IMR-90 (cell line): ENCODE results near the gene CLEC11A. TPM values are rescaled to one million over a fixed set of nuclear protein-coding genes. Genes with fewer than 3 reads are reported as not detected.

Source experiments
- ATAC-seq: fragments of 200-7000 bp; cut with Tn5 transposase; 2 replicates; pipeline ENCODE4 v1.9.1; 2020; ENCODE audit warnings: low read depth, mild to moderate bottlenecking, moderate library complexity
- BruUV-seq: library from RNA; stranded (reverse); fragments of 400-500 nt; replicated peaks from 2 replicates; lab custom pipeline; 2021; lab: Mats Ljungman, UMichigan
- CTCF ChIA-PET: fragments of 300-600 bp; formaldehyde crosslinking; extraction: SDS; loops from one replicate; lab custom pipeline; 2021; ENCODE audit warnings: antibody characterized with exemption; lab: Yijun Ruan, JAX
- POLR2A ChIA-PET: fragments of 300-600 bp; sonication (Branson Sonifier 250); formaldehyde crosslinking; loops from one replicate; lab custom pipeline; 2022; ENCODE audit warnings: antibody characterized with exemption; ENCODE audit not compliant: unreplicated experiment; lab: Charles Lee
- DNase-seq: peaks from one replicate; pipeline ENCODE4 v3.0.0; 2013
- H2AFZ ChIP-seq: replicated peaks from 2 replicates; pipeline ENCODE3; 2013; ENCODE audit warnings: low read length, mild to moderate bottlenecking; ENCODE audit not compliant: poor library complexity
- H2AK5ac ChIP-seq: 2 replicates; pipeline ENCODE4 v1.6.1; 2013; ENCODE audit warnings: low read depth, low read length, inconsistent platforms
- H2AK9ac ChIP-seq: replicated peaks from 2 replicates; pipeline ENCODE3; 2013; ENCODE audit warnings: mild to moderate bottlenecking, low read depth, low read length, moderate library complexity; ENCODE audit not compliant: poor library complexity
- H2BK120ac ChIP-seq: 2 replicates; pipeline ENCODE4 v1.6.1; 2013; ENCODE audit warnings: low read depth, low read length, inconsistent platforms
- H2BK15ac ChIP-seq: 3 replicates; pipeline ENCODE4 v1.6.1; 2013; ENCODE audit warnings: low read depth, low read length, inconsistent platforms
- H2BK20ac ChIP-seq: 2 replicates; pipeline ENCODE4 v1.6.1; 2013; ENCODE audit warnings: low read depth, mild to moderate bottlenecking, inconsistent platforms, low read length, moderate library complexity
- H2BK5ac ChIP-seq: 2 replicates; pipeline ENCODE4 v1.6.1; 2013; ENCODE audit warnings: mild to moderate bottlenecking, low read depth, low read length, inconsistent platforms; ENCODE audit not compliant: poor library complexity, severe bottlenecking
- H3K14ac ChIP-seq: replicated peaks from 2 replicates; pipeline ENCODE4 v1.6.1; 2013; ENCODE audit warnings: low read depth, low read length, inconsistent platforms
- H3K18ac ChIP-seq: 2 replicates; pipeline ENCODE4 v1.6.1; 2013; ENCODE audit warnings: low read depth, low read length, control low read depth
- H3K23ac ChIP-seq: 2 replicates; pipeline ENCODE4 v1.6.1; 2013; ENCODE audit warnings: low read depth, low read length, inconsistent platforms
- H3K27ac ChIP-seq: 2 replicates; pipeline ENCODE4 v1.5.1; 2013; ENCODE audit warnings: mild to moderate bottlenecking, control low read depth, low read length; ENCODE audit not compliant: insufficient read depth
- H3K27me3 ChIP-seq: 2 replicates; pipeline ENCODE4 v1.6.1; 2013; ENCODE audit warnings: low read length; ENCODE audit not compliant: control insufficient read depth, insufficient read depth
- H3K36me3 ChIP-seq: 2 replicates; pipeline ENCODE4 v1.6.1; 2013; ENCODE audit warnings: low read length, mixed read lengths; ENCODE audit not compliant: control insufficient read depth, insufficient read depth
- H3K4ac ChIP-seq: 2 replicates; pipeline ENCODE4 v1.6.1; 2013; ENCODE audit warnings: low read depth, low read length, inconsistent platforms
- H3K4me1 ChIP-seq: 2 replicates; pipeline ENCODE4 v1.6.1; 2013; ENCODE audit warnings: low read length, mixed read lengths; ENCODE audit not compliant: control insufficient read depth, insufficient read depth
- H3K4me2 ChIP-seq: 2 replicates; pipeline ENCODE4 v1.6.1; 2013; ENCODE audit warnings: low read depth, mild to moderate bottlenecking, control low read depth, low read length, moderate library complexity
- H3K4me3 ChIP-seq: 2 replicates; pipeline ENCODE4 v1.5.1; 2013; ENCODE audit warnings: low read depth, mild to moderate bottlenecking, control low read depth, low read length, moderate library complexity; ENCODE audit not compliant: insufficient read depth
- H3K56ac ChIP-seq: 2 replicates; pipeline ENCODE4 v1.6.1; 2013; ENCODE audit warnings: low read length, inconsistent platforms; ENCODE audit not compliant: insufficient read depth; ENCODE audit errors: extremely low read depth
- H3K79me1 ChIP-seq, 2 experiments: 2 replicates each; pipeline ENCODE4 v1.6.1; 2013; ENCODE audit warnings: low read length in 2 of 2, inconsistent platforms in 1 of 2, low read depth in 1 of 2
- H3K9ac ChIP-seq: 2 replicates; pipeline ENCODE4 v1.6.1; 2013; ENCODE audit warnings: low read depth, low read length, control low read depth
- H3K9me1 ChIP-seq: 2 replicates; pipeline ENCODE4 v1.6.1; 2013; ENCODE audit warnings: low read length, inconsistent platforms; ENCODE audit not compliant: insufficient read depth
- H3K9me3 ChIP-seq: 2 replicates; pipeline ENCODE4 v1.6.1; 2013; ENCODE audit warnings: low read length; ENCODE audit not compliant: control insufficient read depth, insufficient read depth
- H4K20me1 ChIP-seq: 2 replicates; pipeline ENCODE4 v1.6.1; 2013; ENCODE audit warnings: low read length, inconsistent platforms; ENCODE audit not compliant: insufficient read depth
- H4K5ac ChIP-seq: 2 replicates; pipeline ENCODE4 v1.6.1; 2013; ENCODE audit warnings: mild to moderate bottlenecking, low read depth, low read length, control low read depth
- H4K8ac ChIP-seq, 2 experiments: 2 replicates each; pipeline ENCODE4 v1.6.1; 2013; ENCODE audit warnings: low read depth in 2 of 2, low read length in 2 of 2, control low read depth in 1 of 2, inconsistent platforms in 1 of 2
- H4K91ac ChIP-seq: 2 replicates; pipeline ENCODE4 v1.6.1; 2013; ENCODE audit warnings: low read depth, low read length, inconsistent platforms; ENCODE audit not compliant: insufficient read depth
- BHLHE40 ChIP-seq: fragments of 150-350 bp; IDR thresholded peaks from 2 replicates; pipeline ENCODE4 v1.6.1; 2016; ENCODE audit warnings: mild to moderate bottlenecking, low read depth, low read length
- CEBPB ChIP-seq: IDR thresholded peaks from 2 replicates; pipeline ENCODE4 v1.6.1; 2012; ENCODE audit warnings: low read depth, low read length, improper control_type of control experiment
- CHD1 ChIP-seq: IDR thresholded peaks from 2 replicates; pipeline ENCODE4 v1.6.1; 2012; ENCODE audit warnings: low read depth, low read length, improper control_type of control experiment
- CTCF ChIP-seq: conservative IDR thresholded peaks from 2 replicates; pipeline ENCODE4 v1.5.1; 2012; ENCODE audit warnings: mild to moderate bottlenecking, low read depth, low read length, improper control_type of control experiment
- ELK1 ChIP-seq: fragments of 150-350 bp; IDR thresholded peaks from 2 replicates; pipeline ENCODE4 v1.6.1; 2016; ENCODE audit warnings: low read depth, mild to moderate bottlenecking, low read length, moderate library complexity, borderline replicate concordance
- FOS ChIP-seq: fragments of 150-350 bp; IDR thresholded peaks from 2 replicates; pipeline ENCODE4 v1.6.1; 2016; ENCODE audit warnings: low read depth, low read length
- MAZ ChIP-seq: IDR thresholded peaks from 2 replicates; pipeline ENCODE4 v1.6.1; 2012; ENCODE audit warnings: low read depth, mild to moderate bottlenecking, low read length, improper control_type of control experiment, moderate library complexity, borderline replicate concordance
- MXI1 ChIP-seq: IDR thresholded peaks from 2 replicates; pipeline ENCODE4 v1.6.1; 2012; ENCODE audit warnings: low read depth, mild to moderate bottlenecking, low read length, moderate library complexity, borderline replicate concordance
- NFE2L2 ChIP-seq: fragments of 150-350 bp; IDR thresholded peaks from 2 replicates; pipeline ENCODE4 v1.6.1; 2016; ENCODE audit warnings: low read depth, mild to moderate bottlenecking, low read length
- RAD21 ChIP-seq: IDR thresholded peaks from 2 replicates; pipeline ENCODE4 v1.6.1; 2012; ENCODE audit warnings: low read length, improper control_type of control experiment
- RFX5 ChIP-seq: IDR thresholded peaks from 2 replicates; pipeline ENCODE4 v1.8.0; 2012; ENCODE audit warnings: low read depth, mild to moderate bottlenecking, low read length, moderate library complexity
- SMC3 ChIP-seq: fragments of 150-350 bp; IDR thresholded peaks from 2 replicates; pipeline ENCODE4 v1.6.1; 2016; ENCODE audit warnings: low read depth, mild to moderate bottlenecking, antibody characterized with exemption, low read length, moderate library complexity
- USF2 ChIP-seq: fragments of 150-350 bp; IDR thresholded peaks from 2 replicates; pipeline ENCODE4 v1.6.1; 2017; ENCODE audit warnings: mild to moderate bottlenecking, antibody characterized with exemption, low read length, low read depth
- WGBS, 2 experiments: methylation state at CpG; one replicate each; pipeline versions ENCODE4 v1.1.5 to v1.1.7; 2013; ENCODE audit warnings: missing lambda C conversion rate in 2 of 2; ENCODE audit not compliant: insufficient read length in 1 of 2; ENCODE audit errors: extremely low coverage in 2 of 2; 5-methylcytosine and 5-hydroxymethylcytosine counted together
- dilution Hi-C: fragments of 300-500 bp; cut with HindIII; formaldehyde crosslinking; loops from one replicate; pipeline ENCODE4 v1.14.3; 2018; ENCODE audit warnings: low sequenced_read_pairs; ENCODE audit not compliant: unreplicated experiment
- in situ Hi-C: fragments of 300-500 bp; cut with MboI; formaldehyde crosslinking; loops from 3 replicates; pipeline ENCODE4 v1.14.3; 2019; ENCODE audit warnings: low sequenced_read_pairs, inconsistent platforms, mixed read lengths
- intact Hi-C: fragments of 100-400 bp; cut with micrococcal nuclease; formaldehyde crosslinking; loops from 2 replicates; pipeline ENCODE4 v1.10.0; 2022
- polyA plus RNA-seq, 3 experiments: library from polyadenylated mRNA; depleted of rRNA; stranded (reverse); fragments of >200 nt; gene quantifications; 2 replicates each; pipeline ENCODE4 v1.2.3, GENCODE V29; 2012; ENCODE audit warnings: low replicate concordance in 1 of 3
- total RNA-seq: library from RNA; depleted of rRNA; stranded (reverse); fragments of >200 nt; gene quantifications from 2 replicates; pipeline ENCODE4 v1.2.3, GENCODE V29; 2012

The CLEC11A gene
- total and polyA plus RNA-seq, 2 of the 4 experiments (the other 2 are of a cell fraction): 17.0 to 152 TPM

- H3K4ac ChIP-seq: no peak overlapping the region
- H4K20me1 ChIP-seq: no peaks in the 10 kb centered on the region
- dilution Hi-C loops: no loop called here
These were observed 21.7 kb upstream of the CLEC11A start for GRCh38 chr19:50701367-50701985.

More at GRCh38 chr19:50701367-50701985, 21.7 kb upstream of the CLEC11A start:
- TF ChIP-seq CTCF (no peak), RFX5 (no peak), CHD1 (no peak), RAD21 (no peak), SMC3 (no peak), CEBPB (no peak), BHLHE40 (no peak), USF2 (no peak), FOS (no peak), MXI1 (no peak), MAZ (no peak), NFE2L2 (no peak), ELK1 (no peak)
- in situ Hi-C loops (loop anchor here (10.0 kb wide), 1 partner anchor 337 kb away; the partner anchor contains the start of gene NAPSA), intact Hi-C loops (no loop called here)
- DNase-seq (no peak), ATAC-seq (no peak)
- POLR2A ChIA-PET: no interaction called here
- CTCF ChIA-PET: no interaction called here
- Histone ChIP-seq H3K4me2 (no peak overlapping the region), H3K9me1 (peaks cover 6% of the 10 kb centered on the region; the same call in 1 of the 2 replicates), H2BK5ac (no peak overlapping the region), H4K91ac (no peak overlapping the region), H3K79me1 (no peaks in the 10 kb centered on the region), H2BK120ac (no peak overlapping the region), H2BK15ac (no peak overlapping the region), H4K5ac (no peak overlapping the region), H2BK20ac (no peak overlapping the region), H3K36me3 (no peaks in the 10 kb centered on the region), H3K56ac (no peak overlapping the region), H2AFZ (no peak overlapping the region), H4K8ac (no peak overlapping the region), H3K27ac (no peak overlapping the region), H3K23ac (no peak overlapping the region), H3K4me1 (peaks cover 1% of the 10 kb centered on the region; the same call in 1 of the 2 replicates), H3K27me3 (peaks cover 10% of the 10 kb centered on the region; the same call in 1 of the 2 replicates), H3K18ac (no peak overlapping the region), H3K9me3 (no peaks in the 10 kb centered on the region), H3K14ac (no peak overlapping the region), H3K4me3 (no peak overlapping the region), H2AK5ac (no peak overlapping the region), H2AK9ac (no peak overlapping the region), H3K9ac (no peak overlapping the region)
- WGBS, 2 experiments: 90% methylated on average over 2 of the region's 13 CpGs; no CpG with 5 or more reads in 1 of the 2 experiments
- BruUV-seq: no TSS peak
